Esophagus muscularis mucosa (tissue), 3 donors: ENCODE data around the gene C5orf47.

Experiments
- CTCF ChIP-seq, 3 experiments: fragments of 200-600 bp in 2 of 3; fragments of 450-650 bp in 1 of 3; sonication (generic) in 2 of 3; IDR thresholded peaks; one replicate each; pipeline ENCODE4 v1.5.1; 2017 to 2019; ENCODE audit warnings: antibody characterized with exemption in 3 of 3, mild to moderate bottlenecking in 2 of 3, moderate library complexity in 1 of 3
- POLR2A ChIP-seq: fragments of 450-650 bp; IDR thresholded peaks from one replicate; pipeline ENCODE4 v1.6.1; 2017; ENCODE audit warnings: antibody characterized with exemption, moderate library complexity, mild to moderate bottlenecking, low read depth
- POLR2AphosphoS5 ChIP-seq, 2 donors: sonication (generic); formaldehyde crosslinking; IDR thresholded peaks; one replicate each; pipeline ENCODE4 v1.6.1; 2017; ENCODE audit warnings: antibody characterized with exemption in 2 of 2

- TF ChIP-seq CTCF (IDR thresholded peaks at IDR 0.05) (no peak), POLR2AphosphoS5 (IDR thresholded peaks at IDR 0.05) (no peak), POLR2A (no peak)
These were observed 38.1 kb upstream of the C5orf47 start for GRCh38 chr5:173950829-173951228.
